SKM-1 (cell line): ENCODE measurements around the gene LRRC9.
"Not testable (repeated sequence)": the region's sequence is repeated elsewhere in the genome, so short reads cannot be mapped to it uniquely, and the experiment has no call there.

ENCODE experiments used
- DNase-seq: peaks from one replicate; lab custom pipeline; 2025; ENCODE audit not compliant: unreplicated experiment; lab: John Stamatoyannopoulos, UW

Gene LRRC9

GRCh38 chr14:60058087-60058486 lies 138.1 kb downstream of the LRRC9 start:
- DNase-seq = no peak

GRCh38 chr14:60061371-60061770 lies 141.4 kb downstream of the LRRC9 start:
- no peak for DNase-seq

- DNase-seq = no peak
Observed at GRCh38 chr14:60064491-60065072, 144.6 kb downstream of the LRRC9 start.

DNA sequence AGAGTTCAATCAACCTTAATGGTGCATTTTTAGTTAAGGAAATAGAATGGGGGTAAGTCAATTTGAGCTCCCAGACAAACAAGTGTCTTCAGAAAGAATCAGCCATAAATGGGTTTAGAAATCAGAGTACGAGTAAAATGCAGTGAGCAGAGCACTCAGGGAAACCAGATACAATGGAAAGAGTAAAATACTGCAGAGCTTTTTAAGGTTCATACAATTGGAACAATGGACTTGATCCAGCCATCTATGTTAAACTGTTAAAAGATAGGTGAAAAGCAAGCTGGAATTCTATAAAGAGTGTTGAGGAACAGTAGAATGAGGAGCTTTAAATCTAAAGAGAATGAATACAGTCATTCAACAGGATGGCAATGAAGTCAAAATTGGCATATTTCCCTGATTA lies 147.9 kb downstream of the LRRC9 start:
- DNase-seq = no peak

DNA sequence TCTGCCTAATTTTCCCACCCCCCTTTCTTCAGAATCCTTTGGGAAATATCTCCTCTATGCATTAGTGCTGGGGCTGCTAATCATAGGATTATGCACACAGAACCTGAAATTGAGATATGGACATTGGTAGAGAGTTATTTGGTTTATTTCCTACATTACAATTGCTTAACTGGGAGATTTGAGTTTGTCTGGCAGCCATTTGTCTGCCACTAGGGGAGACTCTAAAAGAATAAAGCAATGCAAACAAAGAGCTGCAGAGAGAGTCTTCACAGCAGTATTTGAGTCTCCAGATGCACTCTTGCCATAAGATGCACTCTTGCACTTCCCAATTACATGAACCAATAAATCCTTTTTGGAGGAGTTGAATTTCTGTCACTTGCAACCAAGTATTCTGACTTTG lies 159.8 kb downstream of the LRRC9 start:
- DNase-seq = no peak

DNA sequence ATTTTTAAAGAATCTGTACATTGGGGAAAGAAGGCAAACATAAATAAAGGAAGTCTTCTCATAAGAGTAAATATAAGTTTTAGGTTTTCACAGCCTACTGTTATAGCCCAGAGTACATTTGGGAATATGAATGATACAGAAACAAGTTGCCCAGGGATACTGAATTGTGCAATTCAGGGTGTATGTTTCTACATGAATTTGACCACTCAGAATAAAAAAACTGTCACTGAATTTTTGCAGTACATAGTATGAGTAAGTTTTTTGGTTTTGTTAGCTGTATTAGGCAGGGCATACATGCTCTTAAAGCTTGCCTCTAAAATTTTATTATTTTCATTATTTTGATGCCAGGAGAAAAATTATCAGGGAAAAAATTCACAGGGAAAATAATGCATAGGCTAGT lies 165.1 kb downstream of the LRRC9 start:
- DNase-seq = no peak

- DNase-seq = no peak
Observed at GRCh38 chr14:60085693-60086092, 165.7 kb downstream of the LRRC9 start.

DNA sequence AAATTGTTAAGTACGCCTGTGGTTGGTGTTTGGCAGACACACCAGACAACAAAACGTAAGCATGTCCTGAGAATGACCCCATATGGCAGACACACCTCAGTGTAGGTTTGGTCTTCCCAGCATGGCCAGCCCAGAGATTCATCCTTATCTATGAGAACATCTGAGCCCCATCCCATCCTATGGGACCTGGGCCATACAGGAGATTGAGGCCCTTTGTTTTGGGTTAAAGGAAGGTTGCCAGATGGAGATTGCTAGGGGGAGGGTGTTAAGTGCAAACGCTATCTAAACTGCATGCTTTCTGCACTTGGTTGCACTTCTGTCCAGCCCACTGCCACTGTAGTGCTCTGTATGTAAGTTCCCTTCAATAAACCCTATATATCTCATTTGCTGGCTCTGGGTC lies 167.7 kb downstream of the LRRC9 start:
- no peak for DNase-seq

DNA sequence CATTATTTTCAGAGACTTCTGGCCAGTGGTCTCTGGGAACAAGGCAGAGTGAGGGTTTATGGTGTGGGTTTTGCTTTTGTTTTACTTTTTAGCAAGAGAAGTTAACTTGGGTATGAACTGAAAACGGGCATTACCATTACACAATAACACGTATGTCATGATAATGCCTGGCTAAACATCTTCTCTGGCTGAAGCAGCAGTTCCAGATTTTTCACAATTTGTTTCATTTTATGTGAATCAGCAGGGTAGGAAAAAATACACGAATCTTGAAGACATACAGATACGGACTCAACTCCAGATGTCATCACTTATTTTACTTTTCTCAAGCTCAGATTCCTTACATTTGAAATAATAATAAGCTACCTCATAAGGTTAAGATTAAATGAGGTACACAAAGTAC lies 169.3 kb downstream of the LRRC9 start:
- DNase-seq = no peak

DNA sequence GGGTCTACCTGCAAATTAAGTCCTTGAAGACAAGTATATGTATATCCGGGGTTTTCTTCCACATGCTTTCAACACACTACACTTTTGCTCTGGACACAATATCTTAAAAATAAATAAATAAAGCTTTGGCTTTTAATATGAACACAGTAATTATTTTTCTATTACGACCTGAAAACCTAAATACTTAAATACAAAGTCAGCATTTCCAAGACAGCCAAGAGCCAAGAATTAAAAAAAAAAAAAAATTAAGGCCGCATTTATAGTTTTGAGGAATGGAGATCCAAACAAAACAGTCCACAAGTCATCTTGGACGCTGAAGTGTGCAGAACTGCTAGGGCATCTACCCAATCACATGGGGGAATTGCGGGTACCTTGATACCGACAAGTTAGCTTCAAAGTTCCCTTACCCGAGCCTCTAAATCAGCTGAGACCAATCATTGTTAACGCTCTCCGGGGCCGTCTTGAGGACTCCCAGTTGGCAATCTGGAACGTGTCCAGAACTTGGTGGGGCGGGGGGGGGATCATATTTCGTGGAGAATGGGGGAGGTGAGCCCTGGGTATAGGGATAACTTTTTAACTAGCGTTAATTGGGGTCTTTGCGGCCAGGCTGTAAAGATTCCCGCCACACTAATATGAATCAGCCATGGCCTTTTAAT lies 171.0 kb downstream of the LRRC9 start:
- no peak for DNase-seq

DNA sequence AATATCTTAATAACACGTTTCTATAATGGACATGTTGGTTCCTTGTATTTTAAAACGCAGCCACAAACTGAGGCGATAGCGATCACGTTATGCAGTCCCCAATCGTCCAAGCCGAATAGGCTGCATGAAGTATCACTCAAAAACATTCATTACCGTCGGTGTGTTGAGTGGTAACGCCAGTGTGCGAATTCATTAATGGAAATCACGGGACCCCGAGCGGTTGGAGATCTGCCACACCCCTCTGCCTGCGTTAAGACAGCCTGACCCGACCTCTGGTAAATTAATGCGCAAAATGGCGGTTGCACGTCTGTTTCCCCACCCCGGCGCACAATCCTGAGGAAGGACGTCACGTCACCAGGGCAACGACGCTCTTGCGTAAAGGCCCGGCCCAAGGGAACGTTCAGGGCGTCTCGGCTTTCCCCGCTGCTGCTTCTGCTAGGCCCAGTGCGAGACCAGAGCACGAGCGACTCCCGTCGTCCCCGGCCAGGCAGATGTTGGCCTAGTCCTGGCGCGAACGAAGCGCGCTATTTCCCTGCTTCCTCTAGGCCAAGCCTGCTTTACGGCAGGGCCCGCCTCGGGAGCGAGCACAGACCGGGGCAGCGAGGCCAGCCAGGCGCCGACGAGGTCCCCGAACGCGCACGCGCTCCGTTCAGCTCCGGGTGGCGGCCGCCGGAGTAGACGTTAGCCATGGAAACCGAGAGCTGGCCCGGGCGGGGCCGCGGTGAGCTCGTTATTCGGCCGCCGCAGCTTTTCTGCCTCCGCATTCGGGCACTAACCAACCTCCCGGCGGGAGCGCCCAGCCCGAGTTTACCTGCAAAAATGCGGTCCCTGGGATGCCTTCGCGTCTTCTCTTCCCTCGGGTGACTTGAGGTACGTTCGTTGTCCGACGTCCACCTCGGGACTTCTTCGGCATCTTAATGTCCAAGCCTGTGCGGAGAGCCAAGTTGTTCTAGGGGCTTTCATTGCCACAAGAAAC lies 171.9 kb downstream of the LRRC9 start, which contains the start of gene PCNX4:
Gene PCNX4 (plus strand): TSS at position 374 of the 976 bp plus-strand sequence. CDS start 15,716 bp downstream, outside the sequence.
- peak; percentile 63 for DNase-seq

- no peak for DNase-seq
Observed at GRCh38 chr14:60092526-60092920, 172.6 kb downstream of the LRRC9 start.

DNA sequence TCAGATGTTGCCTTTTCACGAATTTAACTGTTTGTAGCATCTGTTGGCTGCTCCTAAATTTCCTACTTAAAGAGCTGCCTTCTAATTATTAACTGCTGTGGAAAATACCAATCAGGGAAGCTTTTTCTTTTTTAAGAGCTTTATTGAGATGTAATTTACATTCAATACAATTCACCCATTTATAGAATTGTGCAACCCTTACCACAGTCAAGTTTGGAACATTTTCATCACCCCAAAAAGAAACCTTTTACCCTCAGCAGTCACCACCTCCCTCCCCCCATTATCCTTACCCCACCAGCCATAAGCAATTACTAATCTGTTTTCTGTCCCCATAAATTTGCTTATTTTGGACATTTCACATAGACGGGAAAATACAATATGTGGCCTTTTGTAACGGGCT lies 173.1 kb downstream of the LRRC9 start:
- DNase-seq = no peak

DNA sequence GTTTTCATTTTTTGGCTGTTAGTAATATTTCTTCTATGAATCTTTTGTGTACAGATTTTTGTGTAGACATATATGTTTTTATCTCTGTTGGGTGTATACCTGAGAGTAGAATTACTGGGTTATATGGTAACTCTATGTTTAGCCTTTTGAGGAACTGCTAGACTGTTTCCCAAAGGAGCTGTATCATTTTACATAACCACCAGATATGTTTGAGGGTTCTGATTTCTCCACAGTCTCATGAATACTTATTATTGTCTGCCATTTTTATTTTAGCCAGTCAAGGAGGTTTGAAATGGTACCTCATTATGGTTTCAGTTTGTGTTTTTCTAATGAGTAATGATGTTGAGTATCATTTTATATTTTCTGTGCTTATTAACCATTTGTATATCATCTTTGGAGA lies 173.7 kb downstream of the LRRC9 start:
- no peak for DNase-seq

- DNase-seq = no peak
Observed at GRCh38 chr14:60094306-60094897, 174.5 kb downstream of the LRRC9 start.

DNA sequence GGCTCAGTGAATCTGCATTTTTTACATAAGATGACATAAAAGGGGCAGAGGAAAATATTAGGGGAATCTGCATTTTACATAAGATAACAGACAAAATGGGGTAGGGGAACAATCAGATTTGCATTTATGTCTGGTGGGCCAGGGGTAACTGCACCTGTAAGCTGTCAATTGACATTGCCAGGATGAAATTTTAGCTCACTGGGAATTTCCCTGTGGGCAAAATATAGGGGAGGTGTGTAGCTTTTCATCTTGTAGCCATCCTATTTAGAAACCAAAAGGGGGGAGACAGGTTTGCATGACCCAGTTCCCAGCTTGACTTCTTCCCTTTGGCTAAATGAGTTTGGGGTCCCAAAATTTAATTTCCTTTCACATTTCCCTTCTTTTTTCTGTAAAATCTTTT lies 175.3 kb downstream of the LRRC9 start:
- no peak for DNase-seq

- DNase-seq = no peak
Observed at GRCh38 chr14:60095781-60096450, 176.0 kb downstream of the LRRC9 start.

- no peak for DNase-seq
Observed at GRCh38 chr14:60097974-60098373, 178.0 kb downstream of the LRRC9 start.

DNA sequence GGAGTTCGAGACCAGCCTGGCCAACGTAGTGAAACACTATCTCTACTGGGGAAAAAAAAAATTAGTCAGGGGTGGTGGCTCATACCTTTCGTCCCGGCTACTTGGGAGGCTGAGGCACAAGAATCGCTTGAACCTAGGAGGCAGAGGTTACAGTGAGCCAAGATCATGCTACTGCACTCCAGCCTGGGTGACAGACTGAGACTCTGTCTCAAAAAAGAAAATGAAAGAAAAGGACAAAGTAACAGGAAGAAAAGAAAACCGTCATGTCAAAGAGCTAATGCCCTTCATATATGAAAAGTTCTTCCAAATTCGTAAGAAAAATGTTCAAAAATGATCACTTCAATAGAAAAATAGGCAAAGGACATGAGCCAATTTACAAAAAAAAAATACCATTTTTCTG lies 179.9 kb downstream of the LRRC9 start:
- not testable (repeated sequence) for DNase-seq

DNA sequence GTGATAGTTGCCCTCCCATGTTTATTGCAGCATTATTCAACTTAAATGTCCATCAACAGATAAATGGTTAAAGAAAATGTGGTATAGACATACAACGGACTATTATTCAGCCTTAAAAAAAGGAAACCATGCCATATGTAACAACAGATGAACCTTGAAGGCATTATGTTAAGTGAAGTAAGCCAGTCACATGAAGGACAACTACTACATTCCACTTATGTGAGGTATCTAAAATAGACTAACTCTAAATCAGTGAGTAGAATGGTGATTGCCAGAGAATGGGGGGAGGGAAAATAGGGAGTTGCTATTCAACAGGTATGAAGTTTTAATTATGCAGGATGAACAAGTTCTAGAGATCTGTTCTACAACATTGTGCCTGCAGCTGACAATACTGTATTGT lies 181.8 kb downstream of the LRRC9 start:
- DNase-seq = no peak

- DNase-seq = no peak
Observed at GRCh38 chr14:60102389-60102788, 182.4 kb downstream of the LRRC9 start.
